Fibroblast of peridontal ligament (primary cell): ENCODE measurements around the gene DNAL4.
A peak's percentile ranks its signal among the peaks of the same experiment; 100 is the strongest.

ENCODE experiments used
- DNase-seq: peaks from one replicate; pipeline ENCODE4 v3.0.0-alpha.2; 2010; ENCODE audit errors: extremely low read depth

Gene DNAL4

DNA sequence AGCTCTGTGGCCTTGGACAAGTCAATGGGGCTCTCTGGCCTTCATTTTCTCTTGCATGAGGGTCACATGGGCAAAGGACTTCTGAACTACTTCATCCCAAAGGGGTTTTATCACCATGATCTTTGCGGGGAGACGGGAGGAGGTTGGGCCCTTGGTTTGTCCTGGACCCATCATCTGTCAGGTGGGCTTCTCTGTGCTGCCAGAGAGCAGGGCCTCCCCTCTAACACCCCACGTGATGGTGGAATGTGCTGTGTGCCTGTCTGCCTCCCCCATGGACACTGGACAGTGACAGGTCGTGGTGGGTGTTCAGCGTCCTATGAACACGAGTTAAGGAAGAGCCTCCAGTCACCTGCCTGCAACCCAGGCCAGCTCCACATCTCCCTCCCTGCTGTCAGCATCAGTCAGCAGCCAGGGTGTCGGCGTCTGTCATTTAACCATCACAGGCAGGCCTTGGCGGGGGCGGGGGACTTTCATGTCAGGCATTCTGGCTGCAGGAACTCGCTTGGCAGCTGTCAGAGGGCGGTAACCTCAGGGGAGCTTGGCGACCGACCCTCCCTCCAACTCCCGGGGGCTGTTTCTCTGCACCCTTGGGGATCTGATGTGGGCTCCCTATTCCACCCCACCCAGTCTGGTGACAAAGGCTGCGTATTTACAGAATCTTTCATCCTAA, 35.5 kb downstream of the DNAL4 start:
- DNase-seq: no peak

DNA sequence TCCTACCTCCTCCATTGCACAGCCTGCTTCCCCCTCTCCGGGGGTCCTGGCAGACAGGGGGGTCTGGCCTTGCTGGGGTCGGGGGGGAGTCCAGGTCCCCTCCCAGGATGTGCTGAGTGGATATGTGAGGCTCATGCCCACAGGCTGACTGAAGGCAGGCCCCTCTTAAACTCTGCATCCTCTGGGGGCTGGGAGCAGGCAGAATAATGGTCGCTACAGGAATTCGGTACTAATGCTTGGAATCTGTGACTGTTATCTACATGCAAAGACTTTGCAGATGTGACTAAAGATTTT, 36.5 kb downstream of the DNAL4 start:
- DNase-seq: no peak

DNA sequence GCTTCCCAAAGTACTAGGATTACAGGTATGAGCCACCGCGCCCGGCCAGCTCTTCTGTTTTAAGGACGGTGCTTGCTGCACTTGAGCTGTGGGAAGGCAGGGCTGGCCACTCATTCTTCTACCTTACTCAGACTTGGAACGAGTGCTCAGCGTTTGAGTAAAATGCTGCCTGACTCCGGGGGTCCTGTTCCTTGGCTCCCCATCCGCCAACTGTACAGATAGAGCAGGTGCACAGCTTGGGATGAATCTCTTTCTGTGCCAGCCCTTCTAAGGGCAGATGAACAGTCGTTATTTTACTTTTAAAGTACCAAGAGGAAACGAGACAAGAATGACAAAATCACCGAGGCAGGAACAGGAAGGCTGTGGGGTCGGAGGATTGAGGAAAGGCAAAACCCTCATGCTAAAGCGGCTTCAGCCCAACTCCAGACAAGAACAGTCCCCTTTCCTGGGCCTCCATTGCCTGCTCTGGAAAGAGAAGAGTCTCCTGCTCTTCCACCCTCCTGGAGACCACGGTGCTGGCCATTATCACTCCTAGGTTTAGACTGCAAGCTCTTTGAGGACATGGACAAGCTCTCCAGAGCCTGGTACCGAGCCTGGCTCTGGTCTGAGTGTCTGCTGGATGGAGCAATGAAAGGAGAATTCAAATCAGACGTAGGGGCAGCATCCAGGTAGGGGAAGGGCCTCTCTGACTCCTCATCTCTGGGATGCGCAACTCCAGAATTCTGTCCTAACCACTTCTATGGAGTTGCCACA, 37.1 kb downstream of the DNAL4 start:
- no peak for DNase-seq

DNA sequence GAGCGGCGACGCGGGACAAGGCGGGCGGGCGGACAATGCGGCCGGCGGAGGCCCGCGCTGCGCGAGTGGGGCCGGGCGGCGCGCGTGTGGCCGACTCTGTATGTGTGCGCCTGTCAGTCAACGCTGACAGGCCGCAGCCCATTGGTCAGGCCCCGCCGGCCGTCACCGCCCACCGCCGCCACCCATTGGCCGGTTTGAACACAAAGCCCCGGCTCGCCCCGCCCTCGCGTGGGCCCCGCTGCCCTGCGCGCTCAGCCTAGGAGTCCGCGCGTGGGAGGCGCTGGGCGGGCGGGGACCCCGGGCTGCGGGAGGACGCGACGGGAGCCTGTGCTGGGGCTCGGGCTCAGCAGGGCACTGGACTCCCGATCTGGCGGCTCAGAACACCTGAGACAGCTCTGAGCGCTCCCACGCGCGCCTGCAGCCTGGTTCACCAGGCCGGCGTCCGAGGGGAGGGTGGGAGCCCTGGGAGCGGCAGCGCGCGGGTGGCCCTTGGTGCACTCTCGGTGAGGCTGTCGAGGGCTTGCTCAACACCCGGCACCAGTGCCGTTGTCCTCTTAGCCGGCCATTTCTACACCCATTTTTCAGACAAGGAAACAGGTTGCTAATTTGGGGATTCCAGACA, 37.9 kb downstream of the DNAL4 start, which contains the start of gene SUN2:
Gene SUN2, minus strand, starts transcription at position 88 of the 622 bp plus-strand sequence. CDS start 3,370 bp downstream, outside the sequence.
- DNase-seq: peak; percentile 71

DNA sequence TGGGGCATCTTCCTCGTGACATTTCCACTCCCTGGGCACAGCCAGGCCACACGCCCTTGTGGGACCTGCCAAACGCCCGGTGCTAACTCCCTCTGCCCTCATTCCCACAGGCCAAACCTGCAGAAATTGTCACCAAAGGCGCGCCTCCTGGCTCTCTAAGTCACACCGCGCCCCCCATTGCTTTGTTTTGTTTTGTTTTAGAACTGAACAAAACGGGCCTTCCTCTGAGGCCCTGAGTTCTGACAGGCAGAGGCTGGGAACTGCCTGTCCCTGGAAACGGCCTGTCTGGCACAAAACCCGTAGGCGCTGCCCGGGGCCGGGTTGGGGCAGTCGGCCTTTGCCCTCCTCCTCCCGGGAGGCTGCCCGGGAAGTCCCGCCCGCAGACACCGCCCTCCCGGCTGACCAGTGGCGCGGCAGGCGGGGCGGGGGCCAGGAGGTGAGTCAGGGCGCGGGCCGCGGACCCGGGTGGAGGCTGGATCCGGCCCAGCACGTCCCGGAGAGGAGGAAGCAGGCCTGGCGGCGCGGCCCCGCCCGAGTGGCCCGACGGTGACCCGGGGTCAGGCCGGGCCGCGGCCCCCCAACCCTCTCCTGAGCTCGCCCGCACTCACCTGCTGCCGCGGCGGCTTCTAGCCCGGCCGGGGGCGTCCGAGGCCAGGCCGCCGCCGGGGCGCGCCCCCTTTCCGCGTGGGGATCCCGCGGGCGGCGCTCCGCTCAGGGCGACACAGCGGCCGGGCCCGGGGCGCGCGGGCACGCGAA, 38.6 kb downstream of the DNAL4 start:
- peak; percentile 52 for DNase-seq

DNA sequence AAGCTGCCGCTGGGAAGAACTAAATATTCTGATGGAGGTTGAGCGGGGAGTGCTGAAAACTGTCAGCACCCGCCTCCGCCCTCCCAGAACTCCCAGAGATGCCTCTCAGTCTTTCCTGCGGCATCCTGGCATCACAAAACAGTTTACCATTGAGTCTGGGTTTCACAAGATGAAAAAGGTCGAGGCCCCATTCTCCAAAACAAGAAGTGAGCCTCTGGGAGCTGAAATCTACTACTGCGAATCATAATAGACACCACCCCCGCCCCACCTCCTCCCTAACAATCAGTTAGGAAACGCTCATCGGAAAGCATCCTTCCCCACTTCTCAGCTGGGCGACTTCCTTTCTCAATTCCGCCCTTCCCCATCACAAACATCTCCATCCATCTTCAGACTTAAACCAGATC, 39.2 kb downstream of the DNAL4 start:
- peak; percentile 48 for DNase-seq

DNA sequence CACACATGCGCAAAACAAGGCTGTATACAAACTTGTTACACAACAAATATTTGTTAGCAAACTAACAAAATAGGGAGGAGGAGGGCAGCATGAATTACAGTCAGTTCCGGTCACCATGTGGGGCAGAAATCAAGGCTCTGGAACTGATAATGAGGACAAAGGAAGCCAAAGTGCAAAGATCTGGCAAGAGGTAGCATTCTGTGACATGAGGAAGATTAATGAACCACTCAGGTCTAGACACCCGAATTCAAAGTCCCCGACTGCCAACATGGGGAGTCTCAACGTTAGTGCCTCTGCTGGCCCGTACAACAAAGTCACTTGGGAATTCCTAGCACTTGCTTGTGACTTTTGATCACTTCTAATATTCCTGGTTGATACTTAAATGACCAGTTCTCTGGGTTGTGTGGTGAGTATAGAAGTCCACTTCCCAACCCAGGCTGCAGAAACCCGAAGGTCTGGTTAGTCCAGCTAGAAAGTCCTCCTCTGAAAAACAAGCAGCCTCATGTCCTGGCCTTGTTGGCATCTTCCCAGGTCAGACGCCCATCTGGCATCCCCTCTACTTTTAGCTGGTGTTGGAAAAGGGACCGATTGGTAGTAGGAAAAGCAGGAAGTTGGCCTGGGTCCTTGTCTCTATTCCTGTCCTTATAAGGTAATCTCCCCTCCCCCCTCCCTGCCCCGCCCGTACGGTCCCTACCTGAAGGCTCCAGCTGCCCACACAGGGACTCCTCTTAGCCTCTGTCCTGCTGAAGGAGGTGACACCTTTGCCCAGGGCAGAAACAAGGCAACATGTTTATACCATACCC, 39.8 kb downstream of the DNAL4 start:
- peak; percentile 74 for DNase-seq

DNA sequence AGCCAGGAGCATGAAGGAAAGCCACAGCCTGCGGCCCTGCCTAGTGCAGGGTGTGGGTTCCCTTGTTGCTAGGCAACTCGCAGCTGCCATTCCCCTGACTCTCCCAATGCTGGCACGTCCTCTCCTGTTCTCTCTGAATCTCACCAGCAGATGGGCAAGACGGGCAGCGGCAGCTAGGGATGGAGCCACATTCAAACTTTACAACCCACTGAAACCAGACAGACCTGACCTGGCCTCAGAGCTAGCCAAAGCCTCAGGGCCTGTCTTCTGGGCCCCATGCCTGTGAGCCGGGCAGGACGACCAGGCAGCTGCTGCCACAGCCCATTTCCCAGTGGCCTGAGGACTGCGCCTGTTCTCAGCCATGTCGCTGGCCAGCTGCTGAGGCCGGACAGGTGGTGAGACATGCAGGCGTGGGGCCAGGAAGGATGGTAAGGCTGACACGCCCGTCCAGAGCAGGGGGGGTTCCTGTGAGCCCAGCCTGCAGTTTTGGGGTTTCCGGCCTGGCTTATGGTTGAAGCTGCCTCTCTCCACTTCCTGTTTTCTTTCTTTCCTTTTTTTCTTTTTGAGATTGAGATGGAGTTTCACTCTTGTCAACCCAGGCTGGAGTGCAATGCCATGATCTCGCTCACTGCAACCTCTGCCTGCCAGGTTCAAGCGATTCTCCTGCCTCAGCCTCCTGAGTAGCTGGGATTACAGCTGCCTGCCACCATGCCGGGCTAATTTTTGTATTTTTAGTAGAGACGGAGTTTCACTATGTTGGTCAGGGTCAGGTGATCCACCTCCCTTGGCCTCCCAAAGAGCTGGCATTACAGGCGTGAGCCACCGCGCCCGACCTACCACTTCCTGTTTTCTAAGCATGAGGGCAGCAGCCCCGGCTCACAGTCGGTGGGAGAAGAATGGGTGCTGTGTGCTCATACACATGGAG, 42.3 kb downstream of the DNAL4 start:
- DNase-seq: no peak

DNA sequence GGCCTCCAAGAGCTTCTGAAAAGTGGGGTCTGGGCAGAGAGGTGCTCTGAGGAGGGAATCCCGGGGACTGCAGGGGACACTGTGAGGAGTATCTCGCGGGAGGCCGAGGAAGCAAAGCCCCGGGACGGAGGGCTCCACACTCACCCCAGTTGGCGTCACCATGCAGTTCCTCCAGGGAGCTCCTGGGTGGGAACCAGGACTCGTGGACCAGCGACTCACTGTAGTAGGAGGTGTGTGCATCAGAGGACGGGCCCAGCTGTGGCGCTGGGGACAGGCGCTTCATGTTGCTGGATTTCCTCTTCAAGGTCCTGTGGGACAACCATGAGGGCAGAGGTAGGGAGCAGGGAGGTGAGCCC, 42.9 kb downstream of the DNAL4 start:
- no peak for DNase-seq

DNA sequence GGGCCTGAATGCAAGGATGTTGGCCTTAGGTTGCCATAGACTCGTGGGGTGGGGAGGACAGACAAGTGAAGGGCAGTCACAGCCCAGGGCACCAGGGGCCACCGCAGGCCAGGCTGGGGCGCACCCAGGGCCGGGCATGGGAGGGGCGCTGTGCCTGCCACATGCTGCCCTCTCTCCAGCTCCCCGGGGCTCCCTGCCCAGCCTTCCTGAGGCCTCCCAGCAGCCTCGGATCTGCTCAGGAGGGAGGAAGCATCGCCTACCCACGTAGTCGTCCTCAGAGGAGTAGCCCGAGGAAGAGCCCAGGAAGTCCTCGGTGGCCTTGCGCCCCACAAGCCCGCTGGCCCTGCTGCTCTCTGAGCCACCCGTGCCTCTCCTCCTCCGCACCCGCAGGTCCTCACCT, 43.3 kb downstream of the DNAL4 start:
- DNase-seq: no peak

DNA sequence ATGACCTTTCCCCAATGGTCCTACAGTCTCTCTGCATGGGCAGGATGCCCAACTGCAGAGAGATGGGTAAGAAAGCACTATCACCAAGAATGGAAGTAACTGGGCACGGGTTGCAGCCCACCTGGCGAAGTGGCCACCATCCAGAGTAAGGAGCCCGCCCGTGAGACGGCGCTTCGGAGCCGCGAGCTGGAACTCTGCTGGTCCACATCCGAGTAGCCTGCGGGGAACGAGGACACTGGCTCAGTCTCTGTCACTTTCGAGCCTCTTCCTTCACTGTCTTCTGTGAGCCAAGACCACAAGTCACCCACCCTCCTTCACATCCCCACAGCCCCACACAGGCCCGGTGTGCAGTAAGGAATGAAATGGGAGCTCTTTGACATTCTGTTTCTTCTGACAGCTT, 43.8 kb downstream of the DNAL4 start:
- DNase-seq: no peak

DNA sequence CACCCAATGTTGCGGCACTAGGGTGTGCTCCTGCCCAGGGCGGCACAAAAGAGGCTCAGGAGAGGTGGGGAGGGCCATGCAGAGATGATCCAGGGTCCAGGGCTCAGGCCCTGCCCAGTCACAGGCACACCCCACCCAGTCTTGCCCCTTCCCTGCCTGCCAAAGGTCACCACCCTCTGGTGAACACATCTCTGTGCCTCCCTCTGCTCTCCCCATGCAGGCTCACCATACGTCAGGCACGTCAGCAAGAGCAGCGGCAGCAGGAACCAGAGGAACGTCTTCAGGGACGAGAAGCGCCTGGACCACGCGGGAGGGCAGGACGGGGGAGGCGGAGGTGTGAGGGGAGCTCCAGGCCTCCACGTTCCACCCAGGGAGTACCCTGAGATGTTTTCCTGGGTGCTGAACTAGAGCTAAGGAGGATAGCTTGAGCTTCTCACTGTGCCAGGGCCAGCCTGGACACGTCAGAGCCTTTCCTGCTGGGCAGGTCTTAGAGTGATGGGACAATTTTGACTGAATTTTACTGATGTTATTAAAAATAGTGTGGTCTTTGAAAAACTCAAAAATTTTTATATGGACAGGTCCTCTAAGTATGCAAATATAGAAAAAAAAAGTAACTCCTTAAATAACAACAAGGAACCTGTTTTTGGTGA, 45.3 kb downstream of the DNAL4 start:
- DNase-seq: no peak

DNA sequence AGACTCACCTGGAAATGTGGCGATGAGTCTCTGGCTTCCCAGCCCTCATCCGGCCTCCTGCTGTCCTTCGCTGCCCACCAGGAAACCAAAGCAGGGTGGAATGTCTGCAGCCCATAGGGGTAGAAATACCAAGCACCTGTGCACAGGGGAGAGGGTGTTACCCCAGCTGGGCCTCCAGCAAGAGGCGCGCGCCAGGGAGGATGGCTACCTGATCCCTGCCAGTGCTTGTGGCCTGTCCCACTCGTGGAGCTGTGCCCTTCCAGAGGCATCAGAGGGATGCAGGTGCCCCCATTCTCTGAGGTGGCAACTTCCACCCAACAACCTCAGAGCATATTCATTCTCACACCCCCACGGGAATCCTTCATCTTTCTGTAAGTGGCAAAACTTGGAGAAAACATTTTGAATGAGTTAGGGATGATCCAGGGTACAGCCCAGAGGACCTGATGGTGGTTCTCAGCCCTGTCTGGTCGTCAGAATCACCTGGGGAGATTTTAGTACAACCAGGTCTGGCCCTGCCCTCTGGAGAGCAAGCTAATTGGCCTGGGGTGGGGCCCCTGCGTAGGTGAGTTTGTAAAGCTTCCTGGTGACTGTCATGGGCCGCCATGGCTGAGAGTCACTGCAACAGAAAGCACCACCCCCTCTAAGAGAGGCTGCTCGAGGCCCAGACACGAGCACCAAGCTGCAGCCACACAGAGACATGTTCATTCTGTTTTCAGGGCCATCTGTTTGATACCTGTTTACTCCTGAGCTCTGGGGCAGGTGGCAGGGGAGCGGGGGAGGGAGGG, 48.1 kb downstream of the DNAL4 start:
- DNase-seq: no peak

DNA sequence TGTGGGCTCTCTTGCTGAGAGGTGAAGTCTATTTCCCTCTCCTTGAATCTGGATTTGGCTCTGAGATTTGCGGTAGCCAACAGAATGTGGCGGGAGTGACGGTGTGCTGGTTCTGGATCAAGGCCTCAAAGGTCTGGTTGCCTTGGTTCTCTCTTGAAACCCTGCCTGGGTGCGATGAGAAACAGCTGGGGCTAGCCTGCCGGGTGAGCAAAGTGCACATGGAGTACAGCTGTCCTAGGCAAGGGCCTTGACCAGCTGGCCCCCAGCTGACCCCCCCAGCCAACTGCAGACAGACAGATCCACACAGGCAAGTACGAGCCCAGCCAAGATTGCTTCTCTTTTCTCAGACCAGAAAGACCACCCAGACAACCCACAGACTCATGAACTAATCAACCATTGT, 49.0 kb downstream of the DNAL4 start:
- no peak for DNase-seq

DNA sequence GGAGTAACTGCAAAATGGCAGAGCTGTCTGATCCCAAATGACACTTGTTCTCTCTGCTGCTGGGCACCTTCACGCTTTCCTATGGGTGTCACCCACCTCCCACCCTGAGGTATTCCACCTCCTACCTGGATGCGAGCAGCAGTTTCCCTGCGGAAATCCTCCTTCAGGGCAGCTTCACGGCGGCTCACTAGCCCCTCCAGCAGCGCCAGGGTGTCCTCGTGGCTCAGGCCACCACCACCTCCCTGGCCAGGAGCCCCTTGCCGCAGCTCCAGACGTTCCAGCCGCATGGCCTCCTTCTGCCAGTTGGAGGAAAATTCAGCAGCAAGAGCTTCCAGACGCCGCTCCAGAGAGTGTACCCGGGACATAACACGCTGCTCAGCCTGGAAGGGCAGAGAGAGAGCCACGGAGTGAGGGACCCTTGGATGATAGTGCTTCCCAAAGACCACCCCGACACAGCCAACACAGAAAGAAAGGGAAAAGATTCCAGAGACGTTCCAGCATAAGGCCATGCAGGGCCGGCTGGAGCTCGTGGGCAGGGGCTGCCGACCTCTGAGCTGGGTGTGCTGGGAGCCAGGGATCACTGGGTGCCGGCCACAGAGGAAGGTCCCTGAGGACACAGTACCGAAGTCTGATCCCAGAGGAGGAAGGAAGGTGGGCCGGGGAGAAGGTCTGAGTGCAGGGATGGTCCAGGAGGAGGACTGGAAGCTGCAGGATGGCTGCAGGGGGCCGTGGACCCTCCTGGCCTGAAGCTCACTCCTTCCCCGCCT, 51.6 kb downstream of the DNAL4 start:
- DNase-seq: no peak

DNA sequence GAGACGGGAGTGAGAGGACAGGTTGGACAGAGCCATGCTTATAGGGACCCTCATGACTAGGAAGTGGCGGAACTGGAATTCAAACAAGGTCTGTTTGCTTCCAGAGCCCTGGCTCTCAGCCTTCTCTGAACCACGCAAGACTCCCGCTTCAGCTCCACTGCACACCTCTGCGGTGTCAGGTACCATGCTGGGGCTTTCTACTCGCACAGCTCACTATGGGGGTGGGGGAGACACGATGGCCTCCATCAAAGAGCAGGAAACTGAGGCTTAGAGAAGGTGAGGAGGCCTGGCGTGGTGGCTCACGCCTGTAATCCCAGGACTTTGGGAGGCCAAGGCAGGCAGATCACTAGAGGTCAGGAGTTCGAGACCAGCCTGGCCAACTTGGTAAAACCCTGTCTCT, 52.4 kb downstream of the DNAL4 start:
- no peak for DNase-seq

DNA sequence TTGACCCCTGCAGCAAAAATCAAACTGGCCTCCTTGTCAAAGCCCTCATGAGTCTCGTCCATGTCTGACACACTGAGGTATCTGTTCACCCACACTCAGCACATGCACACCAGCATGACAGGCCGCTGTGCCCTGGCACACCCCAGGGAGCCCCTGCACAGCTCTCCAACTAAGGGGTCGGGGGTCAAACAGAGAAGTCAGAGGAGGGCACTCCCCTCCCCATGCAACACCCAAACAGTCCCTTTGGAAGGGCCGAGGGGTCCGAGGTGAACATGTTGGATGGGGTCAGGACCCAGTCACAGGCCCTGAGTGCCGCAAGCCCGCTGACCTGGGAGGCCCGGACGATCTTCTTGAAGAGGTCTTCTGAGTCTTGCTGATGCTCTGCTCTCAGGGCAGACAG, 52.8 kb downstream of the DNAL4 start:
- DNase-seq: no peak

DNA sequence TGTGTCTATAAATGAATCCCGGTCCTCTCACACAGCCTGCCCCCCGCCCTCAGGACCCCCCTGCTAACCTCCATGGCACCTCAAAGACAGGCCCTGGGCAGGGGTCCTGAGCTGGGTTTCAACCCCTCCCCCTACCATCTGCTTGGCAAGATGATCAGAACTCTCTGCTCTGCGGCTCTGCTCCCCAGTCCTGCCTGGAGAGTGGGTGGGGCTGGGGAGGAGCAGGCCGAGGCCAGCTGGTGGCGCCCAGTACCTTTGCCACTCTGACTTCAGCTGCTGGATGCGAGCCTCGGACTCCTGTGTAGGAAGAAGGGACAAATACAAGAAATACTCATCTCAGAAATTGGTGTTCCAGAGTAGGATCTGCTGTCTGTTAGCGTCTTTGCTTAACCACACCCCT, 53.2 kb downstream of the DNAL4 start:
- no peak for DNase-seq
